HEK293 (cell line): Measurements from ENCODE around the gene PKNOX2.

Experiments used
- CTCF ChIA-PET: fragments of 350-600 bp; formaldehyde crosslinking; extraction: SDS; loops from one replicate; lab custom pipeline; 2021; ENCODE audit warnings: antibody characterized with exemption; lab: Yijun Ruan, JAX
- POLR2A ChIA-PET: fragments of 300-600 bp; formaldehyde crosslinking; extraction: SDS; loops from one replicate; lab custom pipeline; 2020; ENCODE audit warnings: antibody characterized with exemption, inconsistent platforms; lab: Yijun Ruan, JAX
- H3K27ac ChIP-seq: fragments of 200-500 bp; sonication (Bioruptor generic); 2 replicates; pipeline ENCODE4 v1.5.1; 2014; ENCODE audit warnings: low read depth, low read length, control low read depth, inconsistent platforms; ENCODE audit errors: extremely low read depth
- H3K36me3 ChIP-seq, 2 experiments: fragments of 200-500 bp in 1 of 2; sonication (Bioruptor generic) in 1 of 2; 1 replicate in 1 of 2; 2 replicates in 1 of 2; pipeline ENCODE4 v1.5.1; 2014 to 2017; ENCODE audit warnings: inconsistent platforms in 2 of 2, low read length in 2 of 2; ENCODE audit not compliant: control insufficient read depth in 2 of 2, insufficient read depth in 1 of 2
- H3K4me1 ChIP-seq: fragments of 200-500 bp; sonication (Bioruptor generic); 2 replicates; pipeline ENCODE4 v1.5.1; 2014; ENCODE audit warnings: mild to moderate bottlenecking, low read length, inconsistent platforms; ENCODE audit not compliant: control insufficient read depth, insufficient read depth
- H3K4me3 ChIP-seq: 2 replicates; pipeline ENCODE4 v1.5.1; 2011; ENCODE audit warnings: low read depth, mild to moderate bottlenecking, control low read depth, low read length, moderate library complexity
- H3K9me3 ChIP-seq: fragments of 200-500 bp; sonication (Bioruptor generic); 2 replicates; pipeline ENCODE4 v1.5.1; 2014; ENCODE audit warnings: low read depth, low read length, inconsistent platforms; ENCODE audit not compliant: control insufficient read depth, insufficient read depth
- GFI1B ChIP-seq: fragments of 450-650 bp; formaldehyde crosslinking; IDR thresholded peaks from 2 replicates; pipeline ENCODE4 v1.5.1; 2016; ENCODE audit warnings: missing biosample characterization, missing genetic modification characterization
- HOXC10 ChIP-seq: sonication (generic); formaldehyde crosslinking; IDR thresholded peaks from 2 replicates; pipeline ENCODE4 v1.8.1; 2023; ENCODE audit warnings: mild to moderate bottlenecking, missing genetic modification reagents
- KLF16 ChIP-seq: fragments of 450-650 bp; formaldehyde crosslinking; IDR thresholded peaks from 2 replicates; pipeline ENCODE4 v1.5.1; 2017; ENCODE audit warnings: missing biosample characterization, missing genetic modification characterization
- KLF8 ChIP-seq: fragments of 450-650 bp; formaldehyde crosslinking; IDR thresholded peaks from 2 replicates; pipeline ENCODE4 v1.5.1; 2016; ENCODE audit warnings: missing biosample characterization, missing genetic modification characterization
- OSR2 ChIP-seq: fragments of 450-650 bp; formaldehyde crosslinking; IDR thresholded peaks from 2 replicates; pipeline ENCODE4 v1.5.1; 2016; ENCODE audit warnings: missing biosample characterization, missing genetic modification characterization
- SP2 ChIP-seq: fragments of 450-650 bp; formaldehyde crosslinking; IDR thresholded peaks from 2 replicates; pipeline ENCODE4 v1.5.1; 2016; ENCODE audit warnings: missing biosample characterization, missing genetic modification characterization
- YY1 ChIP-seq: fragments of 450-650 bp; formaldehyde crosslinking; IDR thresholded peaks from 2 replicates; pipeline ENCODE4 v1.5.1; 2018; ENCODE audit warnings: missing biosample characterization, missing genetic modification characterization
- ZBTB17 ChIP-seq: fragments of 450-650 bp; formaldehyde crosslinking; IDR thresholded peaks from 2 replicates; pipeline ENCODE4 v1.5.1; 2016; ENCODE audit warnings: missing biosample characterization, missing genetic modification characterization
- ZNF140 ChIP-seq: fragments of 450-650 bp; formaldehyde crosslinking; IDR thresholded peaks from 2 replicates; pipeline ENCODE4 v1.5.1; 2016; ENCODE audit warnings: missing biosample characterization, missing genetic modification characterization
- ZNF239 ChIP-seq: fragments of 450-650 bp; formaldehyde crosslinking; IDR thresholded peaks from 2 replicates; pipeline ENCODE4 v1.5.1; 2016; ENCODE audit warnings: missing biosample characterization, missing genetic modification characterization
- ZNF449 ChIP-seq: fragments of 450-650 bp; formaldehyde crosslinking; IDR thresholded peaks from 2 replicates; pipeline ENCODE4 v1.5.1; 2017; ENCODE audit warnings: missing biosample characterization, mild to moderate bottlenecking, missing genetic modification characterization, moderate library complexity
- ZNF626 ChIP-seq: fragments of 450-650 bp; sonication (Bioruptor Pico); formaldehyde crosslinking; IDR thresholded peaks from 2 replicates; pipeline ENCODE4 v1.5.1; 2018; ENCODE audit warnings: missing biosample characterization, missing genetic modification characterization, inconsistent platforms
- ZNF629 ChIP-seq: fragments of 450-650 bp; formaldehyde crosslinking; IDR thresholded peaks from 2 replicates; pipeline ENCODE4 v1.5.1; 2017; ENCODE audit warnings: missing biosample characterization, missing genetic modification characterization
- ZSCAN4 ChIP-seq: fragments of 450-650 bp; formaldehyde crosslinking; IDR thresholded peaks from 2 replicates; pipeline ENCODE4 v1.5.1; 2017; ENCODE audit warnings: missing biosample characterization, missing genetic modification characterization
- TF ChIP-seq, protein P1 (sequence below): fragments of 450-650 bp; formaldehyde crosslinking; IDR thresholded peaks from 2 replicates; pipeline ENCODE4 v1.5.1; 2016; ENCODE audit warnings: missing biosample characterization, missing genetic modification characterization
- TF ChIP-seq, protein P2 (sequence below): fragments of 450-650 bp; IDR thresholded peaks from 2 replicates; pipeline ENCODE4 v1.5.1; 2018; ENCODE audit warnings: missing biosample characterization, mild to moderate bottlenecking, missing genetic modification characterization
- TF ChIP-seq, protein P3 (sequence below): fragments of 450-650 bp; formaldehyde crosslinking; IDR thresholded peaks from 2 replicates; pipeline ENCODE4 v1.5.1; 2016; ENCODE audit warnings: missing biosample characterization, missing genetic modification characterization
- TF ChIP-seq, protein P4 (sequence below): sonication (generic); formaldehyde crosslinking; IDR thresholded peaks from 2 replicates; pipeline ENCODE4 v1.8.1; 2022; ENCODE audit warnings: mild to moderate bottlenecking, moderate library complexity, missing genetic modification reagents
- TF ChIP-seq, protein P5 (sequence below): fragments of 450-650 bp; formaldehyde crosslinking; IDR thresholded peaks from 2 replicates; pipeline ENCODE4 v1.5.1; 2016; ENCODE audit warnings: missing biosample characterization, missing genetic modification characterization

The PKNOX2 gene

GRCh38 chr11:125368757-125369156 is 204.2 kb downstream of the PKNOX2 start:
- no peak overlapping the region for H3K4me3 ChIP-seq
- peaks cover 0 to 4% of the 10 kb centered on the region in 2 experiments; a peak in 1 of 3 replicates for H3K36me3 ChIP-seq
- POLR2A ChIA-PET: no interaction called here
- CTCF ChIA-PET: interaction anchor here (0.6 to 1.1 kb wide), 3 partner anchors 13 to 36 kb away, joined by 3 to 5 read pairs (median 5); no protein-coding TSS in a partner anchor
- H3K27ac ChIP-seq: no peak overlapping the region
- no peaks in the 10 kb centered on the region for H3K9me3 ChIP-seq
- H3K4me1 ChIP-seq: no peaks in the 10 kb centered on the region
- TF ChIP-seq, protein P1, sequence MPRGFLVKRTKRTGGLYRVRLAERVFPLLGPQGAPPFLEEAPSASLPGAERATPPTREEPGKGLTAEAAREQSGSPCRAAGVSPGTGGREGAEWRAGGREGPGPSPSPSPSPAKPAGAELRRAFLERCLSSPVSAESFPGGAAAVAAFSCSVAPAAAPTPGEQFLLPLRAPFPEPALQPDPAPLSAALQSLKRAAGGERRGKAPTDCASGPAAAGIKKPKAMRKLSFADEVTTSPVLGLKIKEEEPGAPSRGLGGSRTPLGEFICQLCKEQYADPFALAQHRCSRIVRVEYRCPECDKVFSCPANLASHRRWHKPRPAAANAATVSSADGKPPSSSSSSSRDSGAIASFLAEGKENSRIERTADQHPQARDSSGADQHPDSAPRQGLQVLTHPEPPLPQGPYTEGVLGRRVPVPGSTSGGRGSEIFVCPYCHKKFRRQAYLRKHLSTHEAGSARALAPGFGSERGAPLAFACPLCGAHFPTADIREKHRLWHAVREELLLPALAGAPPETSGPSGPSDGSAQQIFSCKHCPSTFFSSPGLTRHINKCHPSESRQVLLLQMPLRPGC: no peak
- TF ChIP-seq ZNF626 (tag by site-specific recombination): no peak
- TF ChIP-seq, protein P2, sequence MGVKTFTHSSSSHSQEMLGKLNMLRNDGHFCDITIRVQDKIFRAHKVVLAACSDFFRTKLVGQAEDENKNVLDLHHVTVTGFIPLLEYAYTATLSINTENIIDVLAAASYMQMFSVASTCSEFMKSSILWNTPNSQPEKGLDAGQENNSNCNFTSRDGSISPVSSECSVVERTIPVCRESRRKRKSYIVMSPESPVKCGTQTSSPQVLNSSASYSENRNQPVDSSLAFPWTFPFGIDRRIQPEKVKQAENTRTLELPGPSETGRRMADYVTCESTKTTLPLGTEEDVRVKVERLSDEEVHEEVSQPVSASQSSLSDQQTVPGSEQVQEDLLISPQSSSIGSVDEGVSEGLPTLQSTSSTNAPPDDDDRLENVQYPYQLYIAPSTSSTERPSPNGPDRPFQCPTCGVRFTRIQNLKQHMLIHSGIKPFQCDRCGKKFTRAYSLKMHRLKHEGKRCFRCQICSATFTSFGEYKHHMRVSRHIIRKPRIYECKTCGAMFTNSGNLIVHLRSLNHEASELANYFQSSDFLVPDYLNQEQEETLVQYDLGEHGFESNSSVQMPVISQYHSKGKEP (tag by site-specific recombination): no peak
- no peak for TF ChIP-seq ZNF449 (tag by site-specific recombination)
- no peak for TF ChIP-seq SP2 (tag by site-specific recombination)
- no peak for TF ChIP-seq KLF16
- no peak for TF ChIP-seq OSR2 (tag by site-specific recombination)
- TF ChIP-seq ZBTB17 (tag by site-specific recombination): no peak
- no peak for TF ChIP-seq ZNF239 (tag by site-specific recombination)
- no peak for TF ChIP-seq ZNF629 (tag by site-specific recombination)
- TF ChIP-seq HOXC10: no peak

DNA sequence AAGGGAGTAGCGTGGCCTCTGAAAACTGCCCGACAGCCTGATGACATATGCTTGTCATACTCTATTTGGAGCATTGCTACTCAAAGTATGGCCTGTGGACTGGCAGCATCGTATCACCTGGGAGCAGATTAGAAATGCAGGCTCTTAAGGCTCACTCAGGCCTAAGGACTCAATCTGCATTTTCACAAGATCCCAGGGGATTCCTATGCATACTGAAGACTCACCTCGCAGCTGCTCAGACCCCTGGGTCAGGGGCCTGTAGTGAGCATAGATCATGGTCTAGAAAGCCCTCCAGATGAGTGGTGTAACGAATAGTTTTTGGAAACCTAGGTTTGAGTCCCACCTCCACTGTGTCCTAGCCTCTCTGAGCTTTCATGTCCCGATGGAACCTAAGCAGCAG is 205.3 kb downstream of the PKNOX2 start:
- TF ChIP-seq, protein P3, sequence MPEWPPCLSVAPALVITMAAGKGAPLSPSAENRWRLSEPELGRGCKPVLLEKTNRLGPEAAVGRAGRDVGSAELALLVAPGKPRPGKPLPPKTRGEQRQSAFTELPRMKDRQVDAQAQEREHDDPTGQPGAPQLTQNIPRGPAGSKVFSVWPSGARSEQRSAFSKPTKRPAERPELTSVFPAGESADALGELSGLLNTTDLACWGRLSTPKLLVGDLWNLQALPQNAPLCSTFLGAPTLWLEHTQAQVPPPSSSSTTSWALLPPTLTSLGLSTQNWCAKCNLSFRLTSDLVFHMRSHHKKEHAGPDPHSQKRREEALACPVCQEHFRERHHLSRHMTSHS (tag by site-specific recombination): no peak
- TF ChIP-seq GFI1B (tag by site-specific recombination) (no peak), YY1 (tag by site-specific recombination) (no peak), ZSCAN4 (tag by site-specific recombination) (no peak), ZNF140 (tag by site-specific recombination) (no peak), KLF8 (tag by site-specific recombination) (no peak)
- TF ChIP-seq, protein P4, sequence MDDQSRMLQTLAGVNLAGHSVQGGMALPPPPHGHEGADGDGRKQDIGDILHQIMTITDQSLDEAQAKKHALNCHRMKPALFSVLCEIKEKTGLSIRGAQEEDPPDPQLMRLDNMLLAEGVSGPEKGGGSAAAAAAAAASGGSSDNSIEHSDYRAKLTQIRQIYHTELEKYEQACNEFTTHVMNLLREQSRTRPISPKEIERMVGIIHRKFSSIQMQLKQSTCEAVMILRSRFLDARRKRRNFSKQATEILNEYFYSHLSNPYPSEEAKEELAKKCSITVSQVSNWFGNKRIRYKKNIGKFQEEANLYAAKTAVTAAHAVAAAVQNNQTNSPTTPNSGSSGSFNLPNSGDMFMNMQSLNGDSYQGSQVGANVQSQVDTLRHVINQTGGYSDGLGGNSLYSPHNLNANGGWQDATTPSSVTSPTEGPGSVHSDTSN: no peak
- TF ChIP-seq, protein P5, sequence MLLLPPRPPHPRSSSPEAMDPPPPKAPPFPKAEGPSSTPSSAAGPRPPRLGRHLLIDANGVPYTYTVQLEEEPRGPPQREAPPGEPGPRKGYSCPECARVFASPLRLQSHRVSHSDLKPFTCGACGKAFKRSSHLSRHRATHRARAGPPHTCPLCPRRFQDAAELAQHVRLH: no peak
- TF ChIP-seq, all 188 proteins: peak for 0

More for the DNA sequence above, 205.3 kb downstream of the PKNOX2 start:
- Histone ChIP-seq H3K27ac (no peak overlapping the region), H3K4me3 (no peak overlapping the region), H3K4me1 (no peaks in the 10 kb centered on the region), H3K9me3 (no peaks in the 10 kb centered on the region), H3K36me3 (peaks cover 0 to 4% of the 10 kb centered on the region in 2 experiments; a peak in 1 of 3 replicates)
- CTCF ChIA-PET: interaction anchor here (0.5 to 0.7 kb wide), 2 partner anchors 21 to 404 kb away, joined by 3 to 5 read pairs; no protein-coding TSS in a partner anchor
- POLR2A ChIA-PET: no interaction called here
